ENCODE data around the gene ZNF423.

The ZNF423 gene

DNA sequence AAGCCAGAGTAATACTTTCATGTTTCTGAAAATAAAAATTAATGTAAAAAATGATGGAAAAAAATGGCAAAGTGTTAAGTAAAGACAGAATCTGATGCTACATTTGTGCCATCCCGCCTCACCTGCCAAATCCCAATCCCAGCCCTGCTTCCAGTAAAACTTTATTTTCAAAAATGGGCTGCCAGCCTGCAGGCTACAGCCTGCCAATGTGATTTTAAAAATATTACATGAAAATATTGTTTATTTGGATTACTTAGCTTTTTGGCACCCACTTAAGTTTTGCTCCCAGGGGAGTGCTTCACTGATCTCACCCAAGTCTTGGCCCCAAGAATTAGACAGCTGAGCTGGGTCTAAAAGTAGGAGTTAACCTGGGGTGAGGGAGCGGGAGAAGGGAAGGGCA is 369.5 kb downstream of the ZNF423 start:
- DNase-seq = no peak

DNA sequence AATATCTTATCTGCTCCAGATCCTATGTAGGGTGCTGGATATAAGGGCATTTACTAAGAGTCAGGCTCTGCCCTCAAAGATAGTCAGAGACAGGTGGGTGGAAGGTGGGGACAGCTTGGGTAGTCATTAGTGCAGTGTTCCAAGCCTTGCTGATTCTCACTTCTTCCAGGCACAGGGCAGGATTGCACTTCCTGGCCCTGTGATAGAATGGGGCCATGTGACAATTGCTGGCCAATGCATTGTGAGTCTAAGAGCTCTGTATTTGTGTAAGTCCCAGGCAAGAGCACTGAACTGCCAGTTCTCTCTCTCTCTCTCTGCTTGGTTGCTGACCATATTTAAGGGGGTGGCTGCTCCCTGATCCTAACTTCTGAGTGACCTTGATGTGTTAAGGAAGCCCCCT is 370.2 kb downstream of the ZNF423 start:
- DNase-seq = no peak

DNA sequence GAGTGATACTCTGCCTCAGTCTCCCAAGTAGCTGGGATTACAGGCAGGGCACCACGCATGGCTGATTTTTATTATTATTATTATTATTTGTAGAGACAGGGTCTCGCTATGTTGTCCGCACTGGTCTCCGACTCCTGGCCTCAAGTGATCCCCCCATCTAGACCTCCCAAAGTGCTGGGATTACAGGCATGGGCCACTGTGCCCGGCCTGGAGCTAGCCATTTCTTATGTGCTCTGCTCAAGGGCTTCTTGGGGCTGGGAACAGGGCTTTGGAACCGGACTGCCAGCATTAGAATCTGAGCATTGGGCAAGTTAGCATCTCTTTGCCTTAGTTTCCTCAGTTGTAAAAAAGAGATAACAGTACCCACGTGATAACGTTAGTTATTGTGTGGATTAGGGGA is 371.0 kb downstream of the ZNF423 start:
- no peak for DNase-seq

DNA sequence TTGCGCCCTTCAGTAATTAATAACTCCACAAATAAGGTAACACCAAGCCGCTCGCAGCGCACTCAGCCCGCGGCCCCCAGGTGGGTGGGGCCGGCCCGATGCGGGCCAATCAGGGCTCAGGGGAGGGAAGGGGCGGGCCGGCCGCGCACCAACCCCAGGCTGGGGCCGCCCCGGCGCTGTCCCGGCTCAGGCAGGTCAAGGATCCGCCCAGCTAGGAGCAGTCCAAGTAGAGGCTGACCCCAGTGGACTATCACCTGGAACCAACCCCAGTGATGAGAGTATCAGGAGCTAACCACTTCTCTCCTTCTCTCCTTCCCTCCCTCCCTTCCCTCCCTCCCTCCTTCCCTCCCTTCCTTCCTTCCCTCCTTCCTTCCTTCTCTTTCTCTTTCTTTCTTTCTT is 371.5 kb downstream of the ZNF423 start:
- no peak for DNase-seq

DNA sequence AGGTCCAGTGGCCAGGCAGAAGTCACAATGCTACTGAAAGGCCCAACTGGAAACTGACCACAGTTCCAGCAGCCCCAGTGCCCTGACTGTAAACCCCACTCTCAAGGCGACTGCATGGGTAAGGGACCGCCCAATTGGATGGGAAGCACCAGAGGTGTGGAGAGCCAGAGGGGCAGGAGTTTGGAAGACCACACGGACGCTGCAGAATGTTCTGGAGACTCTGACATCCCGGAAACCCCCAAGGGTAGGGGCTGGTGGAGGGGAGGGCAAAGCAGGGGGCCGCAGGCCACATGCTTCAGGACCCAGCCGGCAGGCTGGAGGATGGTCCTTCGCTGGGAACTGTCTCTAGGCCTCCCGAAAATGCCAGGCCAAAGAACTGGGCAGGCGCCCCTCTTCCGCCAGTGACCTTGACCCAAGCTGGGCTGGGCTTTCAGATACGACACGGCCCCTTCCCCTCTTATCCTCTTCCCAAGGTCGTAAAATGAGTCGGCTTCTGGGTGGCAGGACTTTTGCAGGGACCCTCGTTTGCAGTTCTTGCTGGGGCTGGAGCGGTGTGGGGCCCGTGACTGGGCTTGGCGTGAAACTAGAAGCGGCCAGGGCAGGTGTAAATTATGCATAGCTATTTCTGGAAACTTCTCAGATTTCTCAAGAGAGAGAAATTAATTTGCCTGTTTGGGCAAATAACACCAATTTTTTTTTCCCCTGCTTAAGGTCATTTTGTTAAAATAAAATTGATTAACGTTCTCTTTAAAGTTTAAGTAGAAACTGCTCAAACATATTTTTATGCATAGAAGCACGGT is 372.1 kb downstream of the ZNF423 start:
- no peak for DNase-seq

DNA sequence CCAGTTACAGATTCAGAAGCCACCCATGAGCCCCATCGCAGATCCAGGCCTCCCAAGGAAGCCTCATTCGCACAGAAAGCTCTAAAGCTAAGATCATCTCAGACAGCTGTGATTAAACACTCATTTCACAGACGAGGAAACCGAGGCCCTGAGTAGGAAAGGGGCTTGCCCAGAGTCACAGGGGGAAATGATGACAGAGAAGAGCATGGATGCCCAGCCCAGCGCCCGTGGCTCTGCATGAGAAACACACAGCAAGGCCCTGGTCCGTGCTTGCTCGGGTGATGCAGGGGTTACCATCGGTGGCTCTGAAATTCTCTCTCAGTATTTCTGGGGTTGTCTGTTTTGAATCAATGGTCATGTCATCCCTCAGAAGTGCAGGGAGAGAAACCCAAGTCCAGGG is 372.7 kb downstream of the ZNF423 start:
- no peak for DNase-seq

DNA sequence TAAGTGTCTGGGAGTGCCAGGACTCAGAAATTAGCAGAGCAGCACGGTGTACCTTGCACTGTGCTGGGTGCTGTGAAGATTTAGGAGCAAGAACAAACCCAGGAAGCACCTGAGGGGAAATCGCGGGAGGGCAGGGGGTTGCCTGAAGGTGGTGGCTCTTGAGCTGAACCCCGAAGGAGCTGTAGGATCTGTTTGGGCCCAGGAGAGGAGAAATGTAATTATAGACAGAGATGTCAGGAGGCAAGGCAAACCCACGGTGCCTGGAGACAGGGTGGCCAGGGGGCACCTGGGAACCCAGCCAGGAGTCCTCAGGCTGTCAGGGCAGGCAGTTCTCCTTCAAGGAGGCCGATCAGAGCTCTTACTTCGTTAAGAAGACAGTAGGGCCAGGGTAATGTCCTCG is 373.2 kb downstream of the ZNF423 start:
- no peak for DNase-seq

DNA sequence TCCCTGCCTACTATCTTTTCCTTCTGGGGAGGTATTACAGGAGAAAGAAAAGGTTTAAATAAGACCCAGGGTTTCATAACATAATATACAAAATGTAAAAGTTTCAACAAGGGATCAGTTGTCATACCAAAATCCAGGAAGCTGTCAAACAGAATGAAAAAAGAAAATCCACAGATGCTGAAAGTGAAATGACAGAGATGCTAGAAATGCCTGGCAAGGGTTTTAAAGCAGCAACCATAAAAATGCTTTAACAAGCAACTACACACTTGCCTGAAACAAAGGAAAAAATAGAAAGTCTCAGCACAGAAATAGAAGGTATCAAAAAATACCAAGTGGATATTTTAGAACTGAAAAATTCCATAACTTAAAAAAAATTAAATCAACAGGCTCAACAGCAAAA is 377.3 kb downstream of the ZNF423 start:
- no peak for DNase-seq

DNA sequence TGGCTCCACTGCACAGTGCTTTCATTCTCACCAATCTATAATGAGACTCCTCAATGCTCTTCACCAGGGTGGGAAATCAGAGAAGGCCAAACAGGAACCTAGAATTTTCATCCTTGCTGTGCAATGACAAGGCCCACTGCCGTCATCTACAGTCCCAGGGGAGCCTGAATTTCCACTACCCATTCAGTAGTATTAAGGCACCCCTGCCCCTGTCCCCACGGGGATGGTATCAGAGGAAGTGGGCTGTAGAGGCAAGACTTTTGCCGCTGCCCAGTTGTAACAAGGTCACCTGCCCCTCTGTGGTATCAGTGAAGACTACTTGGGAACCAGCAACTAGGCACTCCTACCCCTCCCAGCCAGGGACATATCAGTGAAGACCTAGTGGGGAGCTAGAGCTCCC is 377.8 kb downstream of the ZNF423 start:
- no peak for DNase-seq

DNA sequence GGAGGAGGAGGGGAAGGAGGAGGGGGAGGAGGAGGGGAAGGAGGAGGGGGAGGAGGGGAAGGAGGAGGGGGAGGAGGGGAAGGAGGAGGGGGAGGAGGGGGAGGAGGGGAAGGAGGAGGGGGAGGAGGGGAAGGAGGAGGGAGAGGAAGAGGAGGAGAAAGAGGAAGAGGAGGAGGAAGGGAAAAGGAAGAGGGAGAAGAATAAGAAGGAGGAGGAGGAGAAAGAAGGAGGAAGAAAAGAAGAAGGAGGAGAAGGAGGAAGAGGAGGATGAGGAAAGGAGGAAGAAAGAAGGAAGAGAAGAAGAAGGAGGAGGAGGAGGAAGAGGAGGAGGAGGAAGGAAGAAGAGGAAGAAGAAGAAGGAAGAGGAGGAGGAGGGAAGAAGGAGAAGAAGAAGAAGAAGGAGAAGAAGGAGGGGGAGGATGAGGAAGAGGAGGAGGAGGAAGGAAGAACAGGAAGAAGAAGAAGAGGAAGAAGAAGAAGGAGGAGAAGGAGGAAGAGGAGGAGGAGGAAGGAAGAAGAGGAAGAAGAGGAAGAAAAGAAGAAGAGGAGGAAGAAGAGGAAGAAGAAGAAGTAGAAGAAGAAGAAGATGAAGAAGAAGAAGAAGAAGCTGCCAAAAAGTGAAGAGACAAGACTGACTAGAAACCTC is 378.5 kb downstream of the ZNF423 start:
- DNase-seq = no peak

DNA sequence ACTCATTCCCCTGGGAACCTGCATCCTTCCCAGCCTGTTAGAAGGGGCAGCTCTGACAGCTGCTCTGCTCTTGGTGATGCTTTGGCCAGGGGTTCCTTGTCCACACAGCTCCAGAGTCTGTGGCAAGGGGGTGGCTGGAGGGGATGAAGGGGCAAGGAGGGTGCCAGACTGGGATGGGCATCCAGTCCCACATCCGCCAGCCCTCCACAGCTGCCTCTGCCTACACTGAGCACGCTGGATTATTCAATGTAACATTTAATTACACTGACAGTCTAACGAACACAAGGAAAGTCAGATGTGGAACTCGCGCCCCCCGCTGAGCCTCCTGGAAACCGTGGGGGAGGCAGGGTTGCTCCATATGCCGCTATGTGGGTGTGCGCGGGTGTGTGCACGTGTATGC is 381.2 kb downstream of the ZNF423 start:
- DNase-seq = no peak

DNA sequence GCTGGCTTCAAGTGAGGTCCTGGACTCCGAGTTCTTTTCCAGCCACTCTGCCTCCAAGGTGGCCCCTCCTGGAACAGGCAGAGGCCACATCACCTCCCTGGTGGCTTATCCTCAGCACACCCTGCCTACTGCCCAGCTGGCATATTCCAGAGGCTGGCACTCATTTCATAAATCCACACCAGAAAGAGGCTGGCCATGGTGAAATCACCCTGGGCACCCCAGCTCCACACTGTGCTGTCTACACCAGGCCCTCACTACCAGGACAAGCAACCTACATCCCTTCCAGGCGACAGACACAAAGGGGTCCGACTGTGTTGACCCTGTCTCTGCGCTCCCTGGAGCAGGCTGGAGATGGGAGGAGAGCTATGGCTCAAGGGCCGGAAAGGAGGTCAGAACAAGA is 382.1 kb downstream of the ZNF423 start:
- no peak for DNase-seq

DNA sequence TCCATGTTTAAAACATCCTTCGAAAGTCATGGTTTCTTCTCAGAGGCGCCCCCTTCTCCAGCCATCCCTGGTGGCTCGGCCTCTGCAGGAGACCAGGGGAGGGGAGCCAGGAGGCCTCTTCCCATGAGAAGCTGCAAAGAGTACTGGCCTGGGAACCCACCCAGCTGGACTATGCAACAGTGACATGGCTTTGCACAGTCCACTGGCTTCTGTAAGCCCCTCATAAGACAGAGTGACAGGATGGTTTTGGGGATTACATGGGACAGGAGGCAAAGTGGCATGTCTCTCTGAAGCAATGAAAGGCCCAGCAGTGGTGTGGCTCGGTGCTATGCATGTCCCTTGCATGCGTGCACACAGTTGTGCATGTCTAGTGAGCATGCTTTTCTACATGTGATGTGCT is 382.8 kb downstream of the ZNF423 start:
- no peak for DNase-seq

DNA sequence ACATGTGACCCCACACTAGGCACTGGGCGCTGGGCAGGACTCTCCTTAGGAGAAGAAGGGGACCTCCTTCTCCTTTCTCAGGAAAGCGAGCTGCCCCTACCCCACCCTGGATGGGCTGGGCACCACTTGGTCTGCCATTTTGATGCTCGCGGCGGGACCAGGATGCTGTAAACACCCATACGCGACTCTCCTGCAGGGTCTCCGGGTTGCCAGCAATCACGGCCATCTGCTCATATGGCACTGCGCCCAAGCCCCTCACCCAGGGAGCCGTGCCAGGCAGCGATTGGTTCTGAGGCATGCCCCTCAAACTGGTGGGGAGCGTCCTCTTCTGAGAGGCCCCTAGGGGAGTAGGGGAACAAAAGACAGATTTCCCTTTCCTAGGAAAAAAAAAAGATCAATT is 383.3 kb downstream of the ZNF423 start:
- peak; percentile 76 for DNase-seq

DNA sequence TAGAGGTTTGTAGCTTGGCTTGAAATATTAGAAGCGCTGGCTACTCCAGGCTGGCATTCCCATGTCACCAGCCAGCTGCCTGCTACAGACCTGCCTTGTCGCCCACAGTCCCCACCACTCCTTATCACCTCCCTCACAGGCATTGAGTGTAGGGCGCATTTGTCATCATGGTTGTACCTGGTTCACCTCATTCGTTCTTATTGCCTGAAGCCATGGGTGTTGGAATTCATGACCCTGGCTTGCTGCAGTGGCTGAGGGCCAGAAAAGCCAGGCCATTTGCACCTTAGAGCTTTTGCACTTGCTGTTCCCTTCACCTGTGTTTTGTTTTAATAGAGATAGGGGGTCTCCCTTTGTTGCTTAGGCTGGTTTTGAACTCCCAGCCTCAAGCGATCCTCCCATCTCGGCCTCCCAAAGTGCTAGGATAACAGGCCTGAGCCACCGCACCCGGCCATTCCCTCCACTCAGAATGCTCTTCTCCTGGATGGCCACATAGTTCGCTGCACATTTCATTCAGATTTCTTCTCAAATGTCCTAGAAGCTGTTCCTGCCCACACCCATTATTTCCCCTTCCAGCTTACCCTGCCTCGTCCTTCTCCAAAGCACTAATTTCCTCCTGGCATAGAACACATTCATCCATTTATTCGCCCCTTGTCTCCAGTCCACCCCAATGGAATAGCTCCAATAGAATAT is 384.7 kb downstream of the ZNF423 start:
- DNase-seq = no peak

DNA sequence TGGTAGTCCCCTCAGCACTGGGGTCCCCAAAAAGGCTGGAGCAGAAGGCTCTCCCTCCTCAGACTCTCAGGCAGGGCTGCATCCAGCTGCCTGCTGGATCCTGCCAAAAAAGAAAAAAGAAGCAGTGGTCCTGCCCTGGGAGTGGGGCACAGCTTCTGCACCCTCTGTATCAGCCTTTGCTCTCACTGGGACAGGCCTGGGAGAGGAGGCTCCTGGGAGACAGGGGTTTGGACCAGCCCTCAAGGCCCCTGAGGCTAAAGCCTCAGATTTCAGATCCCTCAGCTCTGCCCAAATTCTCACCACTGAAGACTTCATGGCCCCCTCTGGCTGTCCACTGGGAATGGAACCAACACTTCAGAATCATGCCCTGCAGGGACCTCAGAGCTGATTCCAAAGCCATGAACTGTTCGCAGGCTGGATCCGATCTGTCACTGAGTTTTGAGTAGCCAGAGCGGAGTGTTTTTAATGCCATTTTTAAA is 385.4 kb downstream of the ZNF423 start:
- DNase-seq = no peak

DNA sequence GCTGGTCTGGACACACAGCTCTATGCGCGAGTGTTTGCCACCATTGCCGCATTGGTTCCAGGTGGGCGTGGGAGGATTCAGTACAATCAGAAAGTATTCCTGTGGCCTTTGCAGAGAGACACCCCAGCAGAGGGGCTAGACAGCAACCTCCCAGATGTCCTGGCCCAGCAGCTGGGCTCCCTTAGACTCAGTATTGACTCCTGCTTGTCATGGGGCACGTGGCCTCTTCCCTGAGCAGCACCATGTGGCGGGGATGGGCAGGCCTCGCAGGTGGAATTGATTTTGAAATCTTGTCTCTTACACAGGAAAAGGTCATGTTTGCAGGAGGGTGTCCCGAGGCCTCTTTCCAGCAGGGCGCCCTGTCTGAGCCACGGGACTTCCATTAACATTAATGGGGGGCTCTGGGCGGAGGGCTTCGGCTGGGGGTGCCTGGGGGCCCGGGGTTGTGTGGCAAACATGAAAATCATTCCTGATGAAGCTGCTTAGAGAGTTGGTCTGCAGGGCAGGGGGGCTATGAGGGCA is 385.9 kb downstream of the ZNF423 start:
- no peak for DNase-seq

DNA sequence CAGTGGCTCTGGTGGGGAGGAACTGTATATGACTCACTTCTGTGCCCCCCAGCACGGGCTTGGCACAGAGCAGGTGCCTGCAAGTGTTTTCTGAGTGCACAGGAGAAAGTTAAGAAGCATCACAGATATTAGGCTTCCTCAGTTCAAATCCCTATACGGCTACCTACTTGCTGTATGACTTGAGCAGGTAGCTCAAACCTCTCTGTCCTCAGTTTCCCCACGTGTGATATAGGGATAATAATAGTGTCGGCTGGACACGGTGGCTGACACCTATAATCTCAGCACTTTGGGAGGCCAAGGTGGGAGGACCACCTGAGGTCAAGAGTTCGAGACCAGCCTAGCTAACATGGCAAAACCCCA is 386.6 kb downstream of the ZNF423 start:
- DNase-seq = no peak

DNA sequence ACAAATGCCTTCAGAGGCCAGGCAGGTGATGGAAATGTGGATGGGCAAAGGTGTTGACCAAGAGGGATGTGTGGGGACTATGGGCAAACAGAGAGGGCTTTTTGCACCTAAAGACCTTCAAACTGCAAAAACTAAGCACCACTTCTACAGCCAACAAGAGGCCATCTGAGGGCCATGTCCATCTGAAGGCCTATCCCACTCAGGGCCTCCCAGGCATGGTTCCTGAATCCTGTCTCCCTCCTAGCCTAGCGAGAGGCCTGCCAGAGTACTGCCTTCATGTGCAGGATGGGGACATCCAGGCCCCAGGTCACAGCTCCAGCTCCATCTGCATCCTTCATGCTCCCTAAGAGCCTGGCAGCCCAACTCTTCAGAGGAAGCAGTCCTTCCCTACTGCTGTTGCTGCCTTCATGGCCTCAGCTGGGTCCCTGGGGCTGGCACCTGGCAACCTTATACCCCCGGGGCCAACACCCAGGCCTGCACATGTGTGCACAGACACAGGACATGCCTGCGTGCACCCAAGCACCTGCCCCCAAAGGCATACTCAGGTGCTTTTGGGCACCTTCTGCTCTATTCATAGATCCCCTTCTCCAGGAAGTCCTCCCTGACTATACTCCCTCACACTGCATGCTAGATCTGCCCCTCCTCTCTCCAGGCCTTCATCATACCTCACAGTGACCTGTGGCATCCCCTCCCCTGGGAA is 387.2 kb downstream of the ZNF423 start:
- DNase-seq = no peak

DNA sequence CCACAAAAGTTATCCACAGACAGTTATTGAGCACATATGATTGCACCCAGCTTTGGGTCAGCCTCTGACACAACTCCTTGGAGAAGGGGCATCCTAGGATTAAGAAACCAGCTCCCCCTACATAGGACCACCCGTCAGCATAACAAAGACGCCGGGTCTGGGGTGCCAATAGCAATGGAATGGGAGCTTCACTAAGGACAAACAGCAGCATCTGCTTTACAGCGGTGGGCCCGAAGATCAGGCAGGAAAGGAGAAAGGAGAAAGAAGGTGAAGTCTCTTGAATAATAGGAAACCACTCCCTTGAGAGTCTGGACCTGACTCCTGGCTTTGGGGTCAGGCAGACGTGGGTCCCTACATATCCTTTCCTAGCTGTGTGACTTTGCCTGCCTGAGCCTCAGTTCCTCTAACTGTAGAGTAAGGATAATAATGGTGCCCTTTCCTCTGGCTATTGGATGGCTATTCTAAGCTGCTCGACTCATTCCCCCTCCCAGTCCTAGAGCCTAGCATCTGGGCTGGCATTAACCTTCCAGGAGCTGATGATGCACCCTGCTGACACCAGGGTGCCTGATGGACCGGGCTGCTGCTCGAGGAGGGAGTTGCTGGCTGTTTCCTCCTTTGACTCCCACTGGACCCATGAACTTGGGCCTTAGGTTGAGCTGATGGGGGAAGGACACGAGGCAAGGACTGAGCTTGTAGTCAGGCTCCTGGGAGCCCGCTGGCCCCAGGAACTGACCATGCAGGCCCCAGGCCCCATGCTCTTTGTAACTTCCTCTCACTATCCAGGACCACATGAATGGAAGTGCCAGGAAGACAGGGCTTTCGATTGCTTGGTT is 388.2 kb downstream of the ZNF423 start:
- DNase-seq = no peak

DNA sequence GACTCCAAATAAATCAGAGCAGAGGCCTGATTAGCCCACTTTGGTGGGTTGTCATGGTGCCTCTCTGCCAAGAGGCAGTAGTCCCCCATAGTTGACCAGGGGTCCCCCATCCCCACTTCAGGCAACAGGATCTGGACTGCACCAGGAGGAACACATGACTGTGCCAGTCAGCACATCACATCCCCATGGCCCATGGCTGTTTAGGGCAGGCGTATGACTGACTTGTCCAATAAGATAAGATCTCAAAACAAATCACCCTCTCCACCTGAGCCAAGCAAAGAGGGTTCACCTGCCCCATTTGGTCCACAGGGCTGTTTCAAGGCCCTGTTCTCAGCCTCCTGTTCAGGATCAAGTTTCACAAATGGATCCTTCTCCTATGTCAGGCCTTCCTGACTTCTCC is 389.0 kb downstream of the ZNF423 start:
- DNase-seq = no peak

DNA sequence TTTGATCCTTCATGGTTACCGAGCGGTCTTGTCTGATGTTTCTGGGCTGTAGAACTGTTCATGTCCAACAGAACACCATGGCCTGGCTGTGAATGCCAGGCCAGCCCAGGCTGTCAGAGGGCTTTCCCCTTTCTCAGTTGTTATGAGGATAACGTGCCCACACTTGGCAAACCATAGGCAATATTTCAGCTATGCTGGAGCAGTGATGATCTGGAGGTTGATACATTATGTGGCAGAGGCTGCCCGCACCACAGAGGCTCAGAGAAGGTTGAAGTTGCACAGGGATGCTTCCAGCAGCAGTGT is 389.4 kb downstream of the ZNF423 start:
- DNase-seq = no peak
